GM12878 (cell line): ENCODE results near the gene RAD18. TPM values are rescaled to one million over a fixed set of nuclear protein-coding genes. Genes with fewer than 3 reads are reported as not detected.

ENCODE experiments used
- BCL3 ChIP-seq: IDR thresholded peaks from 2 replicates; pipeline ENCODE4 v1.6.1; 2011; ENCODE audit warnings: borderline replicate concordance, low read depth, mild to moderate bottlenecking, moderate library complexity, low read length; ENCODE audit not compliant: insufficient read depth, poor library complexity, severe bottlenecking
- BHLHE40 ChIP-seq, 2 experiments: fragments of 450-650 bp in 1 of 2; IDR thresholded peaks; 2 replicates each; pipeline ENCODE4 v1.6.1; 2011 to 2017; ENCODE audit warnings: low read depth in 2 of 2, borderline replicate concordance in 1 of 2, improper control_type of control experiment in 1 of 2, low read length in 1 of 2, mild to moderate bottlenecking in 1 of 2
- CHD4 ChIP-seq: fragments of 200-600 bp; sonication (generic); IDR thresholded peaks from 2 replicates; pipeline ENCODE4 v1.6.1; 2016; ENCODE audit warnings: mild to moderate bottlenecking
- E2F4 ChIP-seq: IDR thresholded peaks from 2 replicates; pipeline ENCODE4 v1.6.1; 2012; ENCODE audit warnings: low read depth, low read length, improper control_type of control experiment
- FOXM1 ChIP-seq: IDR thresholded peaks from 2 replicates; pipeline ENCODE4 v1.6.1; 2012; ENCODE audit warnings: low read depth, mild to moderate bottlenecking, inconsistent platforms, low read length, moderate library complexity
- HDAC2 ChIP-seq: fragments of 200-600 bp; sonication (generic); IDR thresholded peaks from 2 replicates; pipeline ENCODE4 v1.6.1; 2017
- IKZF1 ChIP-seq: fragments of 450-650 bp; conservative IDR thresholded peaks from 2 replicates; pipeline ENCODE4 v1.6.1; 2017; ENCODE audit warnings: antibody characterized with exemption, mild to moderate bottlenecking
- IKZF2 ChIP-seq, 2 experiments: fragments of 450-650 bp; IDR thresholded peaks; 2 replicates each; pipeline ENCODE4 v1.6.1; 2017; ENCODE audit warnings: mild to moderate bottlenecking in 2 of 2, moderate library complexity in 2 of 2
- JUNB ChIP-seq: IDR thresholded peaks from 2 replicates; pipeline ENCODE4 v1.6.1; 2016; ENCODE audit warnings: antibody characterized with exemption, mild to moderate bottlenecking
- NR2C1 ChIP-seq: fragments of 450-650 bp; IDR thresholded peaks from 2 replicates; pipeline ENCODE4 v1.6.1; 2017; ENCODE audit warnings: antibody characterized with exemption, mild to moderate bottlenecking, moderate library complexity
- SMAD1 ChIP-seq: fragments of 450-650 bp; IDR thresholded peaks from 2 replicates; pipeline ENCODE4 v1.6.1; 2018; ENCODE audit warnings: mild to moderate bottlenecking, low read depth; ENCODE audit not compliant: partially characterized antibody
- STAT1 ChIP-seq: fragments of 450-650 bp; conservative IDR thresholded peaks from 2 replicates; pipeline ENCODE4 v1.6.1; 2014; ENCODE audit warnings: antibody characterized with exemption, mild to moderate bottlenecking
- TCF3 ChIP-seq: IDR thresholded peaks from 2 replicates; pipeline ENCODE4 v1.6.1; 2012; ENCODE audit warnings: low read depth, mild to moderate bottlenecking, low read length, borderline replicate concordance; ENCODE audit not compliant: insufficient read depth
- ZBED1 ChIP-seq: IDR thresholded peaks from 2 replicates; pipeline ENCODE4 v1.6.1; 2016; ENCODE audit warnings: borderline replicate concordance
- ZNF217 ChIP-seq: fragments of 450-650 bp; IDR thresholded peaks from 2 replicates; pipeline ENCODE4 v1.6.1; 2017; ENCODE audit warnings: antibody characterized with exemption, mild to moderate bottlenecking
- ZNF274 ChIP-seq: IDR thresholded peaks from one replicate; pipeline ENCODE4 v1.8.0; 2011; ENCODE audit not compliant: insufficient read length, insufficient read depth
- polyA plus RNA-seq, 11 experiments: library from polyadenylated mRNA; depleted of rRNA in 4 of 11; unstranded in 6 of 11; stranded (reverse) in 5 of 11; fragments of >200 nt; fragmentation: Nextera tagmentation in 4 of 11; fragmentation: Illumina TruSeq in 1 of 11; extraction: Ambion mirVana in 4 of 11; extraction: Trizol in 1 of 11; gene quantifications; 1 replicate in 1 of 11; 2 replicates in 10 of 11; pipeline versions ENCODE4 v1.2.1 to v1.2.3, GENCODE V29; 2011 to 2016; ENCODE audit warnings: inconsistent platforms in 2 of 11, missing spikeins in 2 of 11, low read depth in 1 of 11
- total RNA-seq, 4 experiments: library from RNA; depleted of rRNA in 3 of 4; stranded (reverse); fragments of >200 nt in 3 of 4; fragmentation: Illumina TruSeq in 1 of 4; extraction: Trizol in 1 of 4; gene quantifications; 2 replicates each; pipeline versions ENCODE4 v1.2.1 to v1.2.3, GENCODE V29; 2013 to 2021
- TF ChIP-seq, protein P1 (sequence below): IDR thresholded peaks from 2 replicates; pipeline ENCODE4 v1.6.1; 2011; ENCODE audit warnings: low read depth, low read length, improper control_type of control experiment, borderline replicate concordance
- TF ChIP-seq, protein P2 (sequence below): fragments of 450-650 bp; IDR thresholded peaks from 2 replicates; pipeline ENCODE4 v1.6.1; 2017; ENCODE audit warnings: mild to moderate bottlenecking, low read depth, inconsistent platforms; ENCODE audit not compliant: poor library complexity, severe bottlenecking
- TF ChIP-seq, protein P3 (sequence below): IDR thresholded peaks from 2 replicates; pipeline ENCODE4 v1.6.1; 2012; ENCODE audit warnings: improper control_type of control experiment, low read depth, low read length; ENCODE audit not compliant: insufficient replicate concordance

The RAD18 gene
- total and polyA plus RNA-seq, 10 of the 15 experiments (the other 5 are each of a cell fraction or from before 2014, with no cell fraction given) = 8.7 to 38.6 (median 19.2) TPM

DNA sequence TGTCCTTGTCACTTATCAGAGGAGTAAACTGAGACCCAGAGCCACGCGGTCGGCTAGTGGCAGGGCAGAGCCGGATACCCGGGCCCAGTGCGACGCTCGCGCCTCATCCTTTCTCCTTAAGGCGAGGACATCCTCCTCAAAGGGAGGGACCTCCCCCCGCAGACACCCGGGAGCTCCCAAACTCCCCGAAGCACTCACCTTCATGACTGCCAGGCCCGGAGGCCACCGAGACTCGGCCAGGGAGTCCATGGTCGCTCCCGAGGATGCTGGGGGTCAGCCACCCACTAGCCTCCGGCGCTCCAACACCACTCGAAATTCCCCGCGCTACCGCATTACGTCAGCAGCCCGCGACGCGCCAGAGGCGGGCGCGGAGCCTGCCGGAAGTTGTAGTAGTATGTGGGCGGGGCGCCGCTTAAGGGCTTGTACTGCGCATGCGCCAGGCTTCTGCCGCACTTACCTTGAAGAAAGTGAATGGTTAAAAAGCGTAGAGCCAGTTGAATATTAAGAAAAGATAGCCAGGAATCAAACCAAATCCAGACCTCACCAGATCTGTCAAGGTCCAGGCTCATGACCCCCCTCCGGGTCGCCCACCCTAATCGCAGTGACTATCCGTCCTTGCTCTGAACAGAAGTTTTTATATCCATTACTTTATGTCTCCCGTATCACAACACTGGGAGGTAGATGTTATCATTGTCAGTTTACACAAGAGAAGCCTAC, at the start of gene RAD18 (continued):
- TF ChIP-seq BHLHE40 (IDR thresholded peaks at IDR 0.05; ENCODE audit: borderline replicate concordance in 1 of 2, low read depth in 2 of 2, low read length in 1 of 2) (peak in 1 of 2 experiments; percentile 55; a peak in 2 of 4 replicates), ZBED1 (no peak), IKZF1 (peak; percentile 96), NR2C1 (peak; percentile 43; the same call in 1 of the 2 replicates), STAT1 (peak; percentile 73), E2F4 (peak; percentile 93), HDAC2 (peak; percentile 93; the same call in 1 of the 2 replicates), IKZF2 (IDR thresholded peaks at IDR 0.05) (peak in 1 of 2 experiments; percentile 48; a peak in 1 of 4 replicates), SMAD1 (no peak), BCL3 (no peak), ZNF274 (no peak), CHD4 (no peak), FOXM1 (no peak), TCF3 (no peak), ZNF217 (no peak), JUNB (no peak)
- TF ChIP-seq, protein P1, sequence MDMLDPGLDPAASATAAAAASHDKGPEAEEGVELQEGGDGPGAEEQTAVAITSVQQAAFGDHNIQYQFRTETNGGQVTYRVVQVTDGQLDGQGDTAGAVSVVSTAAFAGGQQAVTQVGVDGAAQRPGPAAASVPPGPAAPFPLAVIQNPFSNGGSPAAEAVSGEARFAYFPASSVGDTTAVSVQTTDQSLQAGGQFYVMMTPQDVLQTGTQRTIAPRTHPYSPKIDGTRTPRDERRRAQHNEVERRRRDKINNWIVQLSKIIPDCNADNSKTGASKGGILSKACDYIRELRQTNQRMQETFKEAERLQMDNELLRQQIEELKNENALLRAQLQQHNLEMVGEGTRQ = no peak; the same call in 1 of the 2 replicates
- TF ChIP-seq, protein P2, sequence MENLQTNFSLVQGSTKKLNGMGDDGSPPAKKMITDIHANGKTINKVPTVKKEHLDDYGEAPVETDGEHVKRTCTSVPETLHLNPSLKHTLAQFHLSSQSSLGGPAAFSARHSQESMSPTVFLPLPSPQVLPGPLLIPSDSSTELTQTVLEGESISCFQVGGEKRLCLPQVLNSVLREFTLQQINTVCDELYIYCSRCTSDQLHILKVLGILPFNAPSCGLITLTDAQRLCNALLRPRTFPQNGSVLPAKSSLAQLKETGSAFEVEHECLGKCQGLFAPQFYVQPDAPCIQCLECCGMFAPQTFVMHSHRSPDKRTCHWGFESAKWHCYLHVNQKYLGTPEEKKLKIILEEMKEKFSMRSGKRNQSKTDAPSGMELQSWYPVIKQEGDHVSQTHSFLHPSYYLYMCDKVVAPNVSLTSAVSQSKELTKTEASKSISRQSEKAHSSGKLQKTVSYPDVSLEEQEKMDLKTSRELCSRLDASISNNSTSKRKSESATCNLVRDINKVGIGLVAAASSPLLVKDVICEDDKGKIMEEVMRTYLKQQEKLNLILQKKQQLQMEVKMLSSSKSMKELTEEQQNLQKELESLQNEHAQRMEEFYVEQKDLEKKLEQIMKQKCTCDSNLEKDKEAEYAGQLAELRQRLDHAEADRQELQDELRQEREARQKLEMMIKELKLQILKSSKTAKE = no peak
- TF ChIP-seq, protein P3, sequence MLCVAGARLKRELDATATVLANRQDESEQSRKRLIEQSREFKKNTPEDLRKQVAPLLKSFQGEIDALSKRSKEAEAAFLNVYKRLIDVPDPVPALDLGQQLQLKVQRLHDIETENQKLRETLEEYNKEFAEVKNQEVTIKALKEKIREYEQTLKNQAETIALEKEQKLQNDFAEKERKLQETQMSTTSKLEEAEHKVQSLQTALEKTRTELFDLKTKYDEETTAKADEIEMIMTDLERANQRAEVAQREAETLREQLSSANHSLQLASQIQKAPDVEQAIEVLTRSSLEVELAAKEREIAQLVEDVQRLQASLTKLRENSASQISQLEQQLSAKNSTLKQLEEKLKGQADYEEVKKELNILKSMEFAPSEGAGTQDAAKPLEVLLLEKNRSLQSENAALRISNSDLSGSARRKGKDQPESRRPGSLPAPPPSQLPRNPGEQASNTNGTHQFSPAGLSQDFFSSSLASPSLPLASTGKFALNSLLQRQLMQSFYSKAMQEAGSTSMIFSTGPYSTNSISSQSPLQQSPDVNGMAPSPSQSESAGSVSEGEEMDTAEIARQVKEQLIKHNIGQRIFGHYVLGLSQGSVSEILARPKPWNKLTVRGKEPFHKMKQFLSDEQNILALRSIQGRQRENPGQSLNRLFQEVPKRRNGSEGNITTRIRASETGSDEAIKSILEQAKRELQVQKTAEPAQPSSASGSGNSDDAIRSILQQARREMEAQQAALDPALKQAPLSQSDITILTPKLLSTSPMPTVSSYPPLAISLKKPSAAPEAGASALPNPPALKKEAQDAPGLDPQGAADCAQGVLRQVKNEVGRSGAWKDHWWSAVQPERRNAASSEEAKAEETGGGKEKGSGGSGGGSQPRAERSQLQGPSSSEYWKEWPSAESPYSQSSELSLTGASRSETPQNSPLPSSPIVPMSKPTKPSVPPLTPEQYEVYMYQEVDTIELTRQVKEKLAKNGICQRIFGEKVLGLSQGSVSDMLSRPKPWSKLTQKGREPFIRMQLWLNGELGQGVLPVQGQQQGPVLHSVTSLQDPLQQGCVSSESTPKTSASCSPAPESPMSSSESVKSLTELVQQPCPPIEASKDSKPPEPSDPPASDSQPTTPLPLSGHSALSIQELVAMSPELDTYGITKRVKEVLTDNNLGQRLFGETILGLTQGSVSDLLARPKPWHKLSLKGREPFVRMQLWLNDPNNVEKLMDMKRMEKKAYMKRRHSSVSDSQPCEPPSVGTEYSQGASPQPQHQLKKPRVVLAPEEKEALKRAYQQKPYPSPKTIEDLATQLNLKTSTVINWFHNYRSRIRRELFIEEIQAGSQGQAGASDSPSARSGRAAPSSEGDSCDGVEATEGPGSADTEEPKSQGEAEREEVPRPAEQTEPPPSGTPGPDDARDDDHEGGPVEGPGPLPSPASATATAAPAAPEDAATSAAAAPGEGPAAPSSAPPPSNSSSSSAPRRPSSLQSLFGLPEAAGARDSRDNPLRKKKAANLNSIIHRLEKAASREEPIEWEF = no peak
